ENCODE data around the gene PTPRQ.
A peak's percentile ranks its signal among the peaks of the same experiment; 100 is the strongest.

Gene PTPRQ

DNA sequence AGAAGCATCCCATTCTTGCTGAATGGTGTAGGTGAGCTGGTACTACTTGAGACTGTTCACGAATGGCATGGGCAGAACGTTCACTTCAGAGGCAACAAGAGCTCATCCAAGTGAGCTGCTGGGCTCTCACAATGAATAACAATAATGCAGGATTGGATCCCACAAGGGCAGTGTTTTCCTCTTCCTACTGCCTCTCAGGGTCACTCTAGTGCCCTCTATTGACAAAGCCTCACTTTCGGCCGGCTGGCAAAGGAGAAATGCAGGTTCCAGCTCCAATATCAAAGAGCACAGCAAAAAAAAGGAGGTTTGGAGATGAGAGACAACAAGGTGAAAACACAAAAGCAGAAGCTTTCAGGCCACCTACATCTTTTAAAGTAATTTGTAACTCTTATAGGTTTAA is 188.8 kb downstream of the PTPRQ start:
- Histone ChIP-seq H3K9me3 (ENCODE audit: severe bottlenecking) (no peaks in the 10 kb centered on the region), H3K4me3 (ENCODE audit: low read depth, low read length) (no peak overlapping the region), H3K36me3 (no peaks in the 10 kb centered on the region), H3K27me3 (ENCODE audit: insufficient read depth, low read depth, severe bottlenecking) (no peaks in the 10 kb centered on the region), H3K27ac (no peak overlapping the region)
- TF ChIP-seq, protein P1, sequence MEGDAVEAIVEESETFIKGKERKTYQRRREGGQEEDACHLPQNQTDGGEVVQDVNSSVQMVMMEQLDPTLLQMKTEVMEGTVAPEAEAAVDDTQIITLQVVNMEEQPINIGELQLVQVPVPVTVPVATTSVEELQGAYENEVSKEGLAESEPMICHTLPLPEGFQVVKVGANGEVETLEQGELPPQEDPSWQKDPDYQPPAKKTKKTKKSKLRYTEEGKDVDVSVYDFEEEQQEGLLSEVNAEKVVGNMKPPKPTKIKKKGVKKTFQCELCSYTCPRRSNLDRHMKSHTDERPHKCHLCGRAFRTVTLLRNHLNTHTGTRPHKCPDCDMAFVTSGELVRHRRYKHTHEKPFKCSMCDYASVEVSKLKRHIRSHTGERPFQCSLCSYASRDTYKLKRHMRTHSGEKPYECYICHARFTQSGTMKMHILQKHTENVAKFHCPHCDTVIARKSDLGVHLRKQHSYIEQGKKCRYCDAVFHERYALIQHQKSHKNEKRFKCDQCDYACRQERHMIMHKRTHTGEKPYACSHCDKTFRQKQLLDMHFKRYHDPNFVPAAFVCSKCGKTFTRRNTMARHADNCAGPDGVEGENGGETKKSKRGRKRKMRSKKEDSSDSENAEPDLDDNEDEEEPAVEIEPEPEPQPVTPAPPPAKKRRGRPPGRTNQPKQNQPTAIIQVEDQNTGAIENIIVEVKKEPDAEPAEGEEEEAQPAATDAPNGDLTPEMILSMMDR (IDR thresholded peaks at IDR 0.05; ENCODE audit: low read depth, low read length): peak; percentile 55
- peak; percentile 36 for DNase-seq

DNA sequence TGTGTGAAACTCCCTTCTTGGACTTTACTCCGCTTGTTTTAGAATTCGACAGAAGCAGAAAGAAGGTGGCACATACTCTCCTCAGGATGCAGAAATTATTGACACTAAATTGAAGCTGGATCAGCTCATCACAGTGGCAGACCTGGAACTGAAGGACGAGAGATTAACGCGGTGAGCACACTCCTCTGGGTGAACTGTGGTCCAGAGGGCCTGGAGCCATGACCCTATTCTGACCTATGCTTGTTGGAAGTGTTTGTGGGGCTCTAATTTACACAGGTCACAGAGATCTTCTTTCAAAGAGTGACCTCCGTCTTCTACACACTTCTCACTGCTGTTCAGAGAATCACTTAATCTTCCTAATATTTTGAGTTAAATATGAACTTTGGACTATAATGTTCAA is 190.9 kb downstream of the PTPRQ start:
- DNase-seq: no peak

DNA sequence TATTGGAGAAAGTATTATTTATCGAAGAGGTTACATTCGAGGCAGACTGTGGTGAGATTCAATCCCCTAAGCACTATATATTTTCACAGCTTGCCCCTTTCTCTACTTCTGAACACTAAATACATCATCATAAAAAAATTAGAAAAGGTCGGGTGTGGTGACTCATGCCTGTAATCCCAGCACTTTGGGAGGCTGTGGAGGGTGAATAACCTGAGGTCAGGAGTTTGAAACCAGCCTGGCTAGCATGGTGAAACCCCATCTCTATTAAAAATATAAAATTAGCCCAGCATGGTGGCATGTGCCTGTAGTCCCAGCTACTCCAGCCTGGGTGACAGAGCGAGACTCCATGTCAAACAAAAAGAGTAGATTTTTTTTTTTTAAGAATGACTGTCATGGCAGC is 192.8 kb downstream of the PTPRQ start:
- DNase-seq: no peak
- TF ChIP-seq, protein P1 (IDR thresholded peaks at IDR 0.05; ENCODE audit: low read depth, low read length): no peak
- no peak overlapping the region for H3K4me3 ChIP-seq (ENCODE audit: low read depth, low read length)

More for the DNA sequence above, 190.9 kb downstream of the PTPRQ start:
- no peaks in the 10 kb centered on the region for H3K36me3 ChIP-seq
- no peak overlapping the region for H3K4me3 ChIP-seq (ENCODE audit: low read depth, low read length)
- H3K9me3 ChIP-seq (ENCODE audit: severe bottlenecking): no peaks in the 10 kb centered on the region
- TF ChIP-seq, protein P1 (IDR thresholded peaks at IDR 0.05; ENCODE audit: low read depth, low read length): no peak
- no peaks in the 10 kb centered on the region for H3K27me3 ChIP-seq (ENCODE audit: insufficient read depth, low read depth, severe bottlenecking)
- no peak overlapping the region for H3K27ac ChIP-seq

DNA sequence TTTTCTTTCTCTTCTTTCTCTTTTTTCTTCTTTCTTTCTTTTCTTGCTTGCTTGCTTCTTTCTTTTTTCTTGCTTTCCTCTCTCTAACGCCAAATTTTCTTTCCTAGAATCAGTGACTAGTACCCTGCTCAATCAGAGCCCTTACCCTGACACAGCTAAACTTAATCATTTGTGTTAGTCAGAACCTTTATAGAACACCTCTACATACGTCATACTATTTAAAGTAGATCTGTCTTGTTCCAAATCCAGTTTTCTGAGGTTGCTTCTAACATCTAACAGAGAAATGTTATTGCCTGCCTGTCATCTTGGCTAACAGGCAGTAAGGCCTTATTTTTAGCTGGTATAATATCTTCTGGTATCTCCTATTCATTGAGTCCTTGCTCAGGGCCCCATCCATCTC is 197.9 kb downstream of the PTPRQ start:
- TF ChIP-seq, protein P1 (IDR thresholded peaks at IDR 0.05; ENCODE audit: low read depth, low read length): no peak
- no peaks in the 10 kb centered on the region for H3K36me3 ChIP-seq
- no peak overlapping the region for H3K27ac ChIP-seq
- H3K9me3 ChIP-seq (ENCODE audit: severe bottlenecking): no peaks in the 10 kb centered on the region
- DNase-seq: no peak
- H3K27me3 ChIP-seq (ENCODE audit: insufficient read depth, low read depth, severe bottlenecking): no peaks in the 10 kb centered on the region
- no peak overlapping the region for H3K4me3 ChIP-seq (ENCODE audit: low read depth, low read length)

More for the DNA sequence above, 192.8 kb downstream of the PTPRQ start:
- no peaks in the 10 kb centered on the region for H3K27me3 ChIP-seq (ENCODE audit: insufficient read depth, low read depth, severe bottlenecking)
- H3K36me3 ChIP-seq: no peaks in the 10 kb centered on the region
- no peaks in the 10 kb centered on the region for H3K9me3 ChIP-seq (ENCODE audit: severe bottlenecking)
- H3K27ac ChIP-seq: no peak overlapping the region

DNA sequence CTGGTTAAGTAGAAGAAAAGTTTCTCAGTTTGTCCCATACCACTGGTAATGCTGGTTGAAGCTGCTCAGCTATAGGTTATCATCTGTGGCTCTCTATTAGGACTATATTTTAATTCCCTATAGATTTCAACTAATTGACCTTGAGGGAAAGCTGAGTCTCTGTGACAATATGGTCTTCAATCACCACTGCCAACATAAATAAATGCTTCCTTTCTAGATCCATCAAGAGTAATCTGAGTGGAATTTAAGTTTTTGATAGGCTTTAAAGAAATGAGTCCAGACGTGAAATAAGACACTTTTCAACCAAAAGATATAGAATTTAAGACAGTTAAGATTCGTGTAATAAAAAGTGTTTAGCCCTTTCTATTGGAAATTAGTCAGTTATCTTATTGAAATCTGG is 199.9 kb downstream of the PTPRQ start:
- Histone ChIP-seq H3K27me3 (ENCODE audit: insufficient read depth, low read depth, severe bottlenecking) (no peaks in the 10 kb centered on the region), H3K4me3 (ENCODE audit: low read depth, low read length) (no peak overlapping the region), H3K27ac (no peak overlapping the region), H3K36me3 (no peaks in the 10 kb centered on the region), H3K9me3 (ENCODE audit: severe bottlenecking) (no peaks in the 10 kb centered on the region)
- TF ChIP-seq, protein P1 (IDR thresholded peaks at IDR 0.05; ENCODE audit: low read depth, low read length): no peak
- no peak for DNase-seq

DNA sequence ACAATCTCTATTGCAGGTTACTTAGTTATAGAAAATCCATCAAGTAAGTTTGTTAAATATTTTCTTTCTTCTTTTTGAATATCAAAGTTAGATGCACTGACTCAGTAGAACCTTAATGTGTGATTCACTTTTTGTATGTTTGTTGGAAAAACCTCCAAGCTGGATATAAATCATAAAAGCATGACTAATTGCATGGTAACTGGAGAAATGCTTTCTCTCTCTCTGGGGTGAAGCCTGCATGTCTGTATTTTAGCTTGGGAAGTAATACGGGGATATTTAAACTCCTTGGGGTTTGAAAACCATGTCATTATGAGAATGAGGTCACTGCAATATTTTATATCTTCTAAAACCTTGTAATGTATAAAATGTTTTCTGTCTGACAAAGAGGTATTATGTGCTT is 204.8 kb downstream of the PTPRQ start:
- Histone ChIP-seq H3K9me3 (ENCODE audit: severe bottlenecking) (no peaks in the 10 kb centered on the region), H3K27me3 (ENCODE audit: insufficient read depth, low read depth, severe bottlenecking) (no peaks in the 10 kb centered on the region), H3K36me3 (no peaks in the 10 kb centered on the region), H3K27ac (no peak overlapping the region), H3K4me3 (ENCODE audit: low read depth, low read length) (no peak overlapping the region)
- no peak for DNase-seq
- TF ChIP-seq, protein P1 (IDR thresholded peaks at IDR 0.05; ENCODE audit: low read depth, low read length): no peak
